OCI-LY1 (cell line): ENCODE data around the gene SMARCD2.

Source experiments
- CTCF ChIP-seq: fragments of 200-600 bp; sonication (generic), shearing (Covaris generic); IDR thresholded peaks from 2 replicates; pipeline ENCODE4 v1.5.1; 2017; ENCODE audit warnings: mild to moderate bottlenecking, antibody characterized with exemption, low read length, moderate library complexity, mixed read lengths
- EZH2 ChIP-seq: fragments of 200-600 bp; sonication (generic), shearing (Covaris generic); IDR thresholded peaks from 2 replicates; pipeline ENCODE4 v1.8.0; 2017; ENCODE audit warnings: borderline replicate concordance, mixed run types, mild to moderate bottlenecking, antibody characterized with exemption, low read length, moderate library complexity, mixed read lengths

- no peak for TF ChIP-seq CTCF
- TF ChIP-seq EZH2, result no peak
Observed at GRCh38 chr17:63826468-63827001, 15.9 kb downstream of the SMARCD2 start.
